H1 (cell line): Measurements from ENCODE around the gene STX18. TPM values are rescaled to one million over a fixed set of nuclear protein-coding genes. Genes with fewer than 3 reads are reported as not detected.
A peak's percentile ranks its signal among the peaks of the same experiment; 100 is the strongest.

Experiments used
- CTCF ChIA-PET: fragments of 300-600 bp; sonication (Branson Sonifier 250); formaldehyde crosslinking; loops from one replicate; lab custom pipeline; 2021; ENCODE audit not compliant: partially characterized antibody; lab: Charles Lee
- POLR2A ChIA-PET: fragments of 300-600 bp; sonication (Branson Sonifier 250); formaldehyde crosslinking; loops from one replicate; lab custom pipeline; 2021; ENCODE audit warnings: inconsistent platforms; ENCODE audit not compliant: partially characterized antibody; lab: Charles Lee
- DNase-seq, 2 experiments: peaks; one replicate each; pipeline versions ENCODE4 v3.0.0 to v3.0.0-alpha.2; 2010 to 2022; ENCODE audit warnings: low spot score in 2 of 2, low read depth in 1 of 2, mixed read lengths in 1 of 2
- FAIRE-seq: peaks from 2 replicates; lab custom pipeline; 2011; peaks lifted over from hg19 to GRCh38; lab: Jason Lieb, UNC
- H2AFZ ChIP-seq: 2 replicates; pipeline ENCODE4 v1.8.1; 2012; ENCODE audit warnings: low read length, inconsistent platforms
- H2AK5ac ChIP-seq: 2 replicates; pipeline ENCODE4 v1.6.1; 2013; ENCODE audit warnings: low read depth, low read length
- H2BK120ac ChIP-seq: replicated peaks from 2 replicates; pipeline ENCODE3; 2013; ENCODE audit warnings: low read depth, low read length, inconsistent platforms
- H2BK12ac ChIP-seq: 2 replicates; pipeline ENCODE4 v1.6.1; 2013; ENCODE audit warnings: low read depth, low read length
- H2BK15ac ChIP-seq: 2 replicates; pipeline ENCODE4 v1.6.1; 2013; ENCODE audit warnings: low read length
- H2BK20ac ChIP-seq: 2 replicates; pipeline ENCODE4 v1.6.1; 2013; ENCODE audit warnings: low read length
- H2BK5ac ChIP-seq: 2 replicates; pipeline ENCODE4 v1.6.1; 2013; ENCODE audit warnings: low read depth, low read length
- H3K14ac ChIP-seq: 2 replicates; pipeline ENCODE4 v1.6.1; 2013; ENCODE audit warnings: inconsistent platforms; ENCODE audit not compliant: insufficient read length
- H3K18ac ChIP-seq: 2 replicates; pipeline ENCODE4 v1.6.1; 2013; ENCODE audit warnings: low read length; ENCODE audit errors: extremely low read depth
- H3K23ac ChIP-seq: 2 replicates; pipeline ENCODE4 v1.6.1; 2013; ENCODE audit warnings: inconsistent platforms; ENCODE audit not compliant: insufficient read length
- H3K23me2 ChIP-seq: 2 replicates; pipeline ENCODE4 v1.6.1; 2013; ENCODE audit warnings: low read depth, low read length
- H3K27ac ChIP-seq: 2 replicates; pipeline ENCODE4 v1.6.1; 2011; ENCODE audit warnings: low read depth, low read length, inconsistent platforms
- H3K27me3 ChIP-seq, 4 experiments: replicated peaks in 1 of 4; 1 replicate in 1 of 4; 2 replicates in 3 of 4; pipeline versions ENCODE4 v1.6.1 to v1.8.1; 2011 to 2013; ENCODE audit warnings: low read length in 3 of 4, mild to moderate bottlenecking in 3 of 4, inconsistent platforms in 2 of 4, mixed read lengths in 2 of 4, moderate library complexity in 1 of 4; ENCODE audit not compliant: control insufficient read depth in 3 of 4, insufficient read depth in 3 of 4; ENCODE audit errors: extremely low read depth in 1 of 4
- H3K36me3 ChIP-seq, 4 experiments: 2 replicates each; pipeline versions ENCODE4 v1.6.1 to v1.8.1; 2011 to 2013; ENCODE audit warnings: mild to moderate bottlenecking in 4 of 4, low read length in 3 of 4, moderate library complexity in 2 of 4, control low read depth in 1 of 4, inconsistent platforms in 1 of 4; ENCODE audit not compliant: insufficient read depth in 4 of 4, control insufficient read depth in 2 of 4
- H3K4ac ChIP-seq: replicated peaks from 2 replicates; pipeline ENCODE3; 2013; ENCODE audit warnings: low read length, low read depth, mixed read lengths, inconsistent platforms; ENCODE audit not compliant: insufficient read length
- H3K4me1 ChIP-seq, 4 experiments: replicated peaks in 1 of 4; 1 replicate in 1 of 4; 2 replicates in 3 of 4; pipeline versions ENCODE4 v1.6.1 to v1.8.1; 2011 to 2013; ENCODE audit warnings: low read length in 3 of 4, inconsistent platforms in 2 of 4, mixed read lengths in 1 of 4; ENCODE audit not compliant: insufficient read depth in 4 of 4, control insufficient read depth in 3 of 4
- H3K4me2 ChIP-seq, 2 experiments: 2 replicates each; pipeline versions ENCODE4 v1.6.1 to v1.8.1; 2011 to 2013; ENCODE audit warnings: low read depth in 2 of 2, low read length in 2 of 2, control low read depth in 1 of 2, inconsistent platforms in 1 of 2, mild to moderate bottlenecking in 1 of 2; ENCODE audit not compliant: insufficient read depth in 1 of 2
- H3K4me3 ChIP-seq, 4 experiments: fragments of 200-600, 300-600 bp in 1 of 4; sonication (generic), shearing (Covaris generic), sonication (Bioruptor Twin) in 1 of 4; 2 replicates each; pipeline versions ENCODE4 v1.5.1 to v1.8.1; 2011 to 2016; ENCODE audit warnings: low read length in 4 of 4, low read depth in 3 of 4, control low read depth in 2 of 4, inconsistent platforms in 2 of 4, mild to moderate bottlenecking in 2 of 4, mixed read lengths in 1 of 4, moderate library complexity in 1 of 4; ENCODE audit not compliant: insufficient read depth in 2 of 4; ENCODE audit errors: extremely low read depth in 1 of 4
- H3K56ac ChIP-seq: replicated peaks from 2 replicates; pipeline ENCODE3; 2013; ENCODE audit warnings: low read depth, mild to moderate bottlenecking, mixed read lengths, low read length, inconsistent platforms; ENCODE audit not compliant: insufficient read length
- H3K79me1 ChIP-seq: 2 replicates; pipeline ENCODE4 v1.6.1; 2013; ENCODE audit warnings: low read depth, low read length, control low read depth
- H3K79me2 ChIP-seq, 2 experiments: 2 replicates each; pipeline versions ENCODE4 v1.6.1 to v1.8.1; 2012 to 2013; ENCODE audit warnings: low read length in 2 of 2, mild to moderate bottlenecking in 2 of 2, inconsistent platforms in 1 of 2; ENCODE audit not compliant: insufficient read depth in 2 of 2, control insufficient read depth in 1 of 2
- H3K9ac ChIP-seq, 4 experiments: replicated peaks in 1 of 4; 1 replicate in 1 of 4; 2 replicates in 3 of 4; pipeline versions ENCODE4 v1.6.1 to v1.8.1; 2011 to 2013; ENCODE audit warnings: low read depth in 3 of 4, low read length in 3 of 4, control low read depth in 2 of 4, mild to moderate bottlenecking in 2 of 4, moderate library complexity in 2 of 4, inconsistent platforms in 1 of 4; ENCODE audit errors: extremely low read depth in 1 of 4
- H3K9me3 ChIP-seq, 2 experiments: 2 replicates each; pipeline versions ENCODE4 v1.6.1 to v1.8.1; 2012 to 2013; ENCODE audit warnings: mild to moderate bottlenecking in 2 of 2, moderate library complexity in 2 of 2, control low read depth in 1 of 2, inconsistent platforms in 1 of 2, low read depth in 1 of 2, low read length in 1 of 2, mixed read lengths in 1 of 2; ENCODE audit not compliant: insufficient read depth in 2 of 2
- H4K20me1 ChIP-seq, 2 experiments: replicated peaks in 1 of 2; 2 replicates each; pipeline versions ENCODE3 to v1.8.1; 2011 to 2013; ENCODE audit warnings: inconsistent platforms in 2 of 2, low read length in 2 of 2, mild to moderate bottlenecking in 1 of 2; ENCODE audit not compliant: insufficient read depth in 2 of 2, control insufficient read depth in 1 of 2
- H4K5ac ChIP-seq: 2 replicates; pipeline ENCODE4 v1.6.1; 2013; ENCODE audit warnings: low read length, low read depth, mixed read lengths, inconsistent platforms; ENCODE audit not compliant: insufficient read length
- H4K8ac ChIP-seq: 2 replicates; pipeline ENCODE4 v1.8.0; 2013; ENCODE audit warnings: mild to moderate bottlenecking, moderate library complexity, low read length, inconsistent platforms; ENCODE audit not compliant: insufficient read depth; ENCODE audit errors: extremely low read depth
- H4K91ac ChIP-seq: replicated peaks from 2 replicates; pipeline ENCODE3; 2013; ENCODE audit warnings: low read length, mixed read lengths, inconsistent platforms; ENCODE audit not compliant: insufficient read length
- EP300 ChIP-seq, 2 experiments: IDR thresholded peaks; 1 replicate in 1 of 2; 2 replicates in 1 of 2; pipeline ENCODE4 v1.6.1; 2011 to 2012; ENCODE audit warnings: low read depth in 2 of 2, low read length in 2 of 2, mild to moderate bottlenecking in 2 of 2, borderline replicate concordance in 1 of 2, inconsistent platforms in 1 of 2, moderate library complexity in 1 of 2
- KDM1A ChIP-seq: fragments of 200-600, 300-600 bp; sonication (generic); IDR thresholded peaks from 2 replicates; pipeline ENCODE4 v1.7.1; 2016; ENCODE audit warnings: mild to moderate bottlenecking, low read length, borderline replicate concordance
- SIX5 ChIP-seq: IDR thresholded peaks from 2 replicates; pipeline ENCODE4 v1.6.1; 2011; ENCODE audit warnings: mild to moderate bottlenecking, low read depth, low read length
- SUZ12 ChIP-seq: fragments of 200-600 bp; sonication (generic); IDR thresholded peaks from 2 replicates; pipeline ENCODE4 v1.6.1; 2012; ENCODE audit warnings: mild to moderate bottlenecking, inconsistent platforms, low read length, moderate library complexity, mixed read lengths
- WGBS, 2 experiments: shearing (Covaris generic) in 1 of 2; methylation state at CpG; one replicate each; pipeline versions ENCODE4 v1.1.6 to v1.1.7; 2013 to 2015; ENCODE audit warnings: low lambda C conversion rate in 2 of 2, mixed read lengths in 2 of 2, inconsistent platforms in 1 of 2, low coverage in 1 of 2, missing lambda C conversion rate in 1 of 2; ENCODE audit not compliant: insufficient replicate concordance in 2 of 2, insufficient coverage in 1 of 2, insufficient read length in 1 of 2; ENCODE audit errors: extremely low coverage in 1 of 2, missing lambda C conversion rate in 1 of 2; 5-methylcytosine and 5-hydroxymethylcytosine counted together
- polyA plus RNA-seq, 7 experiments: library from polyadenylated mRNA; depleted of rRNA in 3 of 7; stranded (reverse) in 5 of 7; unstranded in 2 of 7; fragments of >200 nt in 5 of 7; fragments of 200-250 nt in 2 of 7; gene quantifications; 1 replicate in 5 of 7; 2 replicates in 1 of 7; 4 replicates in 1 of 7; pipeline versions ENCODE4 v1.2.1 to v1.2.3, GENCODE V29; 2011 to 2013; ENCODE audit warnings: missing spikeins in 2 of 7, mixed read lengths in 2 of 7
- total RNA-seq: library from RNA; stranded (reverse); fragmentation: NEBNext Ultra II Directional; extraction: Animal tissue kit (Norgen Biotek cat#: 25700); gene quantifications from 2 replicates; pipeline ENCODE4 v1.2.1, GENCODE V29; 2021

STX18 gene
- total and polyA plus RNA-seq, 2 of the 8 experiments (the other 6 are each of a cell fraction or from before 2014, with no cell fraction given) = 14.6 to 18.3 TPM

- H4K20me1 ChIP-seq = peaks cover 0 to 9% of the 10 kb centered on the region in 2 experiments
- H3K79me1 ChIP-seq = 0 out of 2 replicates have a peak, but pooled peaks cover 2% of the 10 kb centered on the region
- no peak overlapping the region for H2BK20ac ChIP-seq
- peaks cover 0 to 14% (median 12%) of the 10 kb centered on the region in 4 experiments; a peak in 5 of 7 replicates for H3K27me3 ChIP-seq
- no peak overlapping the region for H3K27ac ChIP-seq
- H3K4me1 ChIP-seq = peaks cover 0 to 8% (median 6%) of the 10 kb centered on the region in 4 experiments; a peak in 5 of 7 replicates
- H3K4me2 ChIP-seq = no peak overlapping the region
- 0 out of 2 replicates have a peak overlapping the region, but pooled peaks have one; percentile 36 for H4K8ac ChIP-seq
- no peaks in the 10 kb centered on the region for H3K79me2 ChIP-seq
- no peak overlapping the region for H3K56ac ChIP-seq
- no peak overlapping the region for H3K4ac ChIP-seq
- peaks cover 9% of the 10 kb centered on the region; the same call in 1 of the 2 replicates for H3K23me2 ChIP-seq
- H3K36me3 ChIP-seq = peaks cover 2 to 9% (median 6%) of the 10 kb centered on the region in 4 experiments; a peak in 6 of 8 replicates
- WGBS, 2 experiments = 90% methylated on average over 3 of the region's 4 CpGs; no CpG with 5 or more reads in 1 of the 2 experiments
- no peak overlapping the region for H3K14ac ChIP-seq
- no peak overlapping the region for H3K23ac ChIP-seq
- no peak for FAIRE-seq
- no peak overlapping the region for H2AK5ac ChIP-seq
- H3K9ac ChIP-seq = no peak overlapping the region
- CTCF ChIA-PET = interaction anchor here (0.6 to 1.2 kb wide), 5 partner anchors 16 to 285 kb away, joined by 3 read pairs; no protein-coding TSS in a partner anchor
- TF ChIP-seq SIX5 (no peak), SUZ12 (no peak), EP300 (IDR thresholded peaks at IDR 0.05; ENCODE audit: borderline replicate concordance in 1 of 2, low read depth in 2 of 2, low read length in 2 of 2) (no peak), KDM1A (peak; percentile 44; the same call in 1 of the 2 replicates)
- POLR2A ChIA-PET = no interaction called here
- no peak overlapping the region for H2BK12ac ChIP-seq
- H3K9me3 ChIP-seq = no peaks in the 10 kb centered on the region
- no peak overlapping the region for H2AFZ ChIP-seq
- H2BK5ac ChIP-seq = no peak overlapping the region
- no peak overlapping the region for H4K91ac ChIP-seq
- H2BK120ac ChIP-seq = no peak overlapping the region
- H3K18ac ChIP-seq = no peak overlapping the region
- DNase-seq = no peak
- H3K4me3 ChIP-seq = no peak overlapping the region
- no peak overlapping the region for H2BK15ac ChIP-seq
- no peak overlapping the region for H4K5ac ChIP-seq
These were observed 150.0 kb downstream of the STX18 start for GRCh38 chr4:4391866-4392265.
